MV-4-11 (cell line): Measurements from ENCODE around the gene LARGE1.

ENCODE experiments used
- DNase-seq: peaks from one replicate; lab custom pipeline; 2025; lab: John Stamatoyannopoulos, UW

LARGE1 gene

GRCh38 chr22:33361581-33361980 lies 558.7 kb downstream of the LARGE1 start:
- DNase-seq = no peak

- DNase-seq = no peak
Observed at GRCh38 chr22:33357981-33358399, 562.3 kb downstream of the LARGE1 start.

- DNase-seq = no peak
Observed at GRCh38 chr22:33354928-33355327, 565.3 kb downstream of the LARGE1 start.

GRCh38 chr22:33353502-33353901 lies 566.8 kb downstream of the LARGE1 start:
- DNase-seq = no peak

GRCh38 chr22:33352768-33353167 lies 567.5 kb downstream of the LARGE1 start:
- DNase-seq = no peak

GRCh38 chr22:33350961-33351360 lies 569.3 kb downstream of the LARGE1 start:
- no peak for DNase-seq

GRCh38 chr22:33350491-33350890 lies 569.8 kb downstream of the LARGE1 start:
- no peak for DNase-seq

GRCh38 chr22:33347002-33347401 lies 573.3 kb downstream of the LARGE1 start:
- no peak for DNase-seq

GRCh38 chr22:33341611-33342010 lies 578.7 kb downstream of the LARGE1 start:
- DNase-seq = no peak

GRCh38 chr22:33337524-33337923 lies 582.8 kb downstream of the LARGE1 start:
- DNase-seq = no peak

- DNase-seq = no peak
Observed at GRCh38 chr22:33335611-33336279, 584.5 kb downstream of the LARGE1 start.

- DNase-seq = no peak
Observed at GRCh38 chr22:33332538-33332937, 587.7 kb downstream of the LARGE1 start.

GRCh38 chr22:33331017-33331416 lies 589.3 kb downstream of the LARGE1 start:
- DNase-seq = no peak

- no peak for DNase-seq
Observed at GRCh38 chr22:33330534-33330933, 589.7 kb downstream of the LARGE1 start.

- no peak for DNase-seq
Observed at GRCh38 chr22:33329398-33329797, 590.9 kb downstream of the LARGE1 start.

GRCh38 chr22:33328789-33329296 lies 591.4 kb downstream of the LARGE1 start:
- DNase-seq = no peak

GRCh38 chr22:33327348-33327860 lies 592.9 kb downstream of the LARGE1 start:
- no peak for DNase-seq

GRCh38 chr22:33326540-33327295 lies 593.6 kb downstream of the LARGE1 start:
- no peak for DNase-seq

- DNase-seq = no peak
Observed at GRCh38 chr22:33325232-33326004, 594.9 kb downstream of the LARGE1 start.

GRCh38 chr22:33324228-33324627 lies 596.0 kb downstream of the LARGE1 start:
- no peak for DNase-seq

- no peak for DNase-seq
Observed at GRCh38 chr22:33321466-33321865, 598.8 kb downstream of the LARGE1 start.

GRCh38 chr22:33315954-33316353 lies 604.3 kb downstream of the LARGE1 start:
- no peak for DNase-seq
